RKO (cell line): ENCODE results near the gene FHIT.

ENCODE experiments used
- DNase-seq: peaks from one replicate; pipeline ENCODE4 v3.0.0-alpha.2; 2016; ENCODE audit warnings: low spot score

Gene FHIT

DNA sequence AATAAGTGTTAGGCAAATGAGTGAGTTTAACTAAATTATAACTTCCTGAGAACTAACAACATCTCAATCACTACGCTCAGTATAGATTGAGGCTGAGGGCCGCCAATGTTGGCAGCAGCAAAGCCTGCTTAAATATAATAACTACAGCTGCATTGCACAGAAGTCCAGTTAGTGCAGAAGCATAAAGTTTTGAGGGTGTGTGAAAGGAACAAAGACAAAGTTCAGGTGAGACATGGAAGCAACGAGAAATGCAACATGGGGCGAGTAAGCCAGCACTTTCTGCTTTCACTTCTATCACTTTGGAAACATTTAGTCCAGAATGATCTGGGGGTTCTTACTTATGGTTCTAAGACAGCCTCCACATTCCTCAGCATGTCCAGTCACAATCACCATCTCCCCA, 1149.1 kb downstream of the FHIT start:
- DNase-seq = no peak

DNA sequence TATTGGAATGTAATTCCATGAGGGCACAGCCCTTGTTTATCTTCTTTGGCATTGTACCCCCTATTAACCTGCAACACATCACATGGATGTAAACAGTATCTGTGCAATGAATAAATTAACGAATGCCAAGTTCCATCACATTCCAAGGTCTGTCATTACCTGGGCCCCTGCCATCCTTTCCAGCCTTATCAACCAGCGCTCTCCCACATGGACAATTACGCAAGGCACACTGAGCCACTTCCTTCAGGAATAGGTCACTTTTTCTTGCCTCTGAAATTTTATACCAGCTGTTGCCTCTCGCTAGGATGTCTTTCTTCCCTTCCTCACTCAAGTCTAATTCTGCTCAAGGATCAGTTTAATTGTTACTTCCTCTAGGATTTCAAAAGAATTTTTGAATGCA, 1149.6 kb downstream of the FHIT start:
- no peak for DNase-seq

DNA sequence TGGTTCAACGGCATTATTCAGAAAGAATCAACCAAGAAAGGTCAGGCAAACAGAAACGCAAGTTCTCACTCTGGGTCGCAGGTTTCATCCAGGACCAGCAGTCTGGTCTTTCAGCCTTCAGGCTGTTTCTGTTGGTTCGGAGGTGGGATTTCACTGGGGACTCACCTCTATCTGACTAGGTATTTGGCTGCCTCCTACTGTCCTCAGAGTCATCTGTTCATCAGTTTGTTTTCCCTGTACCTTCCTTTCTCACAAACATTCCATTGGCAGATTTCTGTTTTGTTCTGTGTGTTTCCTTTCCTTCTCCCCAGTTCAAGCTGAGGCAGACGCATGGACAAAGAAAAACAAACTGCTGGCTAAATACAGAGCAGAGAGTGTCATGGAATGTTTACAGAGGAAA, 1154.8 kb downstream of the FHIT start:
- no peak for DNase-seq

DNA sequence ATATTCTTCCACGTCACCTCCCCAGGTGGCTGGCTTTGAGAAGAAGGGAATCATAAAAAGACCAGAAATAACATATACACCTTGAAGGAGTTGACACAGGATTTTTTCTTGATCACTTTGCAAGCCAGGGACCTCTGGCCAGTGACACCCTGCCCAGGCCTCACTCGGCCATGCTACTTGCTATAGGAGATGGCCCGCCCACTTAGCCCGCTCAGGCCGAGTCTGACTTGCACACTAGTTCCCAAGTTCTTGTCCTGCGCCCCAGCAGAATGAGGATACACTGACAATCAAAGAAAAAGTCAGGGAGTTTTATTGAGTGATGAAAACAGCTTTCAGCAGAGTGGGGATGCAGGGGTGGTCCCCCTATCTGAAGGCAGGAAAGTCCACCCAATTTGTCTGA, 1155.3 kb downstream of the FHIT start:
- DNase-seq = no peak

DNA sequence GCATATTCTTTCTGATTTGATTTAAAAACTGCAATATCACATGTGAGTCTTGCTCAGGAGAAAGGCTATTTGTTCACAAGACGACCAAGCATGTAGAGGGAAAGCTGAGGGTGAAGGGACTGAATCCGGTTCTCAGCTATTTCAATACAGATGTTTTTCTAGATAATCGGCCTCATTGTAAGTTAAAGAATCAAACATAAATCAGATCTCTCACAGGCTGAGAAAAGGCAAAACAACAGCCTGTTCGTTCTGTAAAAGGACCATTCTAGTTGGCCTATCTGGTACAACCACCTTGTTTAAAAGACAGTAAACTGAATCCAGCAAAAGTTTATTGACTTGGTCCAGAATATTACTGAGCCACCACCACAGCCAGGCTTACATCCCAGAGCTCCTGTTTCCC, 1155.7 kb downstream of the FHIT start:
- no peak for DNase-seq

DNA sequence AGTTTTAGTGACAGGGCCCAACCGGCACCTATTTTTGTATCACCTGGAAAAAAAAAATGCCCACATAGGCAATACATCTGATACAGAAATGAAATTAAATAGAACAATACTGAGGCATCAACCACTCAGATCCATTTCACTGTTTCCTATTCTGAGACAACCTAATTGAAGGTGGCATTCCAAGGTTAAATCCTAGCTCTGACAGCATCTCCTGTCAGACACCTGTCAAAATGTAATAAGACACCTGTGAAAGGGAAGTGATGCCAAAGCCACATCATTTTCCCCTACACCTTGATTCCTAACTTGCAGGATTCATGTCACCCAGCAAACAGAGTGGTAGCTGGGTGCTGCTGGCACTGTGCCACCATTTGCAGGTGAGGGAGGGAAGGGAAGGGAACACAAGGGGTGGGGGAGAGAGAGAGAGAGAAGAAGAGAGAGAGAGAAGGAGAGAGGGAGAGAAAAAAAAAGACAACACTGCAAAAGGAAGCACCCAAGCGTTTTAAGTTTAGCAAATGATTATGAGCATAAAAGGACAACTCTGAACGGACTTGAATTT, 1156.8 kb downstream of the FHIT start:
- DNase-seq = no peak

DNA sequence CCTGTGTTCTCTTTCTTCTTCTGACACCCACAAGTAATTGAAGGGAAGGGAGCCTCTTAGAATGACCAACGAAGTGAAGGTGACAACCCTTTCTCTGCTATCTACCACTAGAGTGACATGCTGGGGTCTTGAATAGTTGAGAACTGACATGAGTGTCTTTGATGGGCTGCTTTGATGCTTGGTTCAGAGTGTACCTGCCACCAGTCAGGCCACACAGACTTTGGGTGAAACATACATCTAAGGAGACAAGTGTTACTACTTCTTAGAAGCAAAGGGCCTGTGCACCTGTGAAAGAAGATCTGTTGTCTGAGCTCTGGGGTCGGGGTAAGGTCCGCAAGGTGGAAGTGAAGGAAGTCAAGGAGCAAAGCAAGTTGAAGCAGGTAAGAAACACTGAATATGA, 1160.7 kb downstream of the FHIT start:
- DNase-seq = no peak

DNA sequence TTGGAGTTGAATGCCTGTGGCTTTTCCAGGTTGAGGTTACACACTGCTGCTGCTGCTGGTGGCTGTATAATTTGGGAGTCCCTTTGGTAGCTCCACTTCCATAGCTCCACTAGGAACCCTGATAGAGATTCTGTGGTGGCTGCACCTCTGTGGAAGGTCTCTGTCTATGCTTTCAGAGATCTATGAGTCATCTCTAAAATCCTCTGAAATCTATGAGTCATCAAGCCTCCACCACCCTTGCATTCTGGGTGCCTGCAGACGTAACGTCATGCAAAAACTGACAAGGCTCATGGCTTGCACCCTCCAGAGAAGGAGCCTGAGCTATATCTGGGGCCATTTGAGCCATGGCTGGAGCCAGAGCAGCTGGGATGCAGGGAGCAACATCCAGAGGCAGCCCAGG, 1164.4 kb downstream of the FHIT start:
- DNase-seq = peak; percentile 6

DNA sequence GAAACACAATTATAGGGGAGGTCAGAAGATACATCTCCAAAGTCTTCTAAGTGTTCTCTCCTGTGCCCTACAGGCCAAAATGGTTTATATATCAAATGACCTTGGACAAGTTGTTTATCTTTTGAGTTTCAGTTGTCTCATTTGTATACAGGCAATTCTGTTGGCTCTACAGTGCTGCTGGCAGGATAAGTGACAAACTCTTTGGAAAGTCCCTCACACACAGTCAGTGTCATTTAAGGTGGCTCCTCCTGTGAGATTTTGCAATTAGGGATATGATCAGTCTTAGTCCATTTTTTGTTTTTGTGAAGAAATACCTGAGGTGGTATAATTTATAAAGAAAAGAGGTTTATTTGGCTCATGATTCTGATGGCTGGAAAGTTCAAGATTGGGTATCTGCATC, 1165.6 kb downstream of the FHIT start:
- DNase-seq = no peak

DNA sequence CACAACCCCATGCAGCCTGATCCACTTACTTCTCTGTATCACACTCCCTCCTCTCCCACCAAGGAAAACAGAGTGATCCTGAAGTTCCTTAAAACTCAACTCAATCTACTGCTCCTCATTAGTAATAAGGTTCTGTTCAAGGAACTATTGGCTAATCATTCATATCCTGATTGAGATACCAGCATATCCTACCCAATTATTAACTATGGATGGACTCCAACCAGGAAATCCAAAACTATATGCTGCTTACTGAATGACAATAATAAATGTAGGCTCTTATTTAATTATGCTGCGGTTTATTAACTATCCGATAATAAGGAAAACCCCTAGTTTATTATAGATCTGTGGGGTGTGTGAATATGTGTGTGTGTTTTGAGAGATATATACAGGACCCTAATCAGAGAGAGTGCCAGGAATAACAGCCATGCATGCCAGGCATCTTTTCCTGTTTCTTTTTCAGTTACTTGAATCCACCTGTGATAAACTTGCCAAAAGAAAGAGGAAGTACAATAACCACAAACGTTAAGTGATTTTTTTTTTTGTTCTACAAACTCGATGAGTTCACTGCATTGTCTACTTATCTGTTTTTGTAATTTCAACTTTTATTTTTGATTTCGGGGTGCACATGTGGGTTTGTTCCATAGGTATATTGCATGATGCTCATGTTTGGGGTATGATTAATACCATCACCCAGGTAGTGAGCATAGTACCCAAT, 1169.7 kb downstream of the FHIT start:
- DNase-seq = no peak

DNA sequence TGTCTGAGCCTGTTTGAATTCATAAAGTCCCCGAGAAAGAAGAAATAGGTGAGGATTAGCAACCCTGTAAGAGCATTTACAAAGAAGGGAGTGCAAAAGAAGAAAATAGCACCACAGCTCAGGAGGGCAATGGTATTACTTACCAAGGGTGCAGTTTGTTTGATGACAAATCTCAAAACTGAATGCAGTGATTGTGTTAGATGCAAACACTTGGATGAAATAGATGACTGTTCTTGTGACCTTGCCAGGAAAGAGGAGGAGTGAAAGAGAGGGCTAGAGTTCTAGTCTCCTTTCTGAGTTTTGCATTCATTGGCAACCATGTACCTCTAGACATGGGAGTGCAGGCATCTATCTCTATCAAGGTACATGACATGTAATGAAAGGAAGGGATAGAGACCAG, 1170.6 kb downstream of the FHIT start:
- no peak for DNase-seq

DNA sequence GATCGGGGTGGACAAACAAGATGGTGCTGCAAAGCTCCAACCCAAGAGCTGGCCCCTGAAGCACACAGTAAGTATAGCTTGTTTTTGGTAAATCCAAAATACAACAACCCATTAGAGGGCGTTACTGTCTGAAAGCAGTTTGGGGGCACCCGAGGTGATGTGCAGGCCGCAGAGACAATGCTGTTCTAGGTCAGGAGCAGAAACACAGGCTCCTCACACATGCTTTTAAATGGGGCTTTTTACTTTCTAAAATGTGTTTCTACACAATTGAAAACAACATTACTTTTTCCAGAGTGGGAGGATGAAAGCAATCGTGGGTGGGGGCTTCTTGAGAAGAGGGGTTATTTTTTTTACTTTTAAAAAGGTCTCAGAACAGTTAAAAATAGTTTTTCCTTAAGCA, 1172.2 kb downstream of the FHIT start:
- no peak for DNase-seq

DNA sequence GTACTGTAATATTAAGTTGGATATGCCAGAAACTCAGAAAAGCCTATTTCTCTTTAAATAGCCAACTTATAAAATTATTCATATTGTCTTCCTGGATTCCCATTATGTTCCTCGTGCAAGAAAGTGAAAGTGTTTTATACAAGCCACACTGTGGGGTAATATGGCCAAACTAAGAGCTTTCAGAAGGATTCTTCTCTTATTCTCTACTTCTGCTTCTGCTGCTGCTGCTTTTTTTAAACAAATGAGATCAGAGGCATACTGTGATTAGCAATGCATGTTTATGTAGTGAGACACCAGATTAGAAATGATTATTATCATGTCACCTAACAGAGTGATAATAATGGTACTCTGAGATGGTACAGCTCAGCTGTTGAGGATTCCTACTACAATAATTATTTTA, 1174.9 kb downstream of the FHIT start:
- DNase-seq = no peak

DNA sequence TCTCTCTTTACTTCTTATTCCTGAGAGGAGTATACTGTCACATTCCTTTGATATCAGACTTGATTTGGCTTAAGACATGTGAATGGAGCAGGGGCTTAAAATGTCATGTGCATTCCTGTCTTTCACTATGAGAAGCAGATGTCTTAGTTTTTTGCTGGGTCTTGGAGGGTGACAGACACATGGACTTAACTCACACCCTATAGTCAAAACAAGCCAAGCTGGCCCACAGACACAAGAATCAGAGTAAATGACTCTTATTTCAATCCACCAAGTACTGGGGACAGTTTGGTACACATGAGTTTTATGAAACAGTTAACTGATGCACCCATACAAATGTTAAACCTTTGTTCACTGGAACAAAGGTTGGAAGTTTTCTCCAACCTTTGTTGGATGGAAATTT, 1177.3 kb downstream of the FHIT start:
- no peak for DNase-seq

DNA sequence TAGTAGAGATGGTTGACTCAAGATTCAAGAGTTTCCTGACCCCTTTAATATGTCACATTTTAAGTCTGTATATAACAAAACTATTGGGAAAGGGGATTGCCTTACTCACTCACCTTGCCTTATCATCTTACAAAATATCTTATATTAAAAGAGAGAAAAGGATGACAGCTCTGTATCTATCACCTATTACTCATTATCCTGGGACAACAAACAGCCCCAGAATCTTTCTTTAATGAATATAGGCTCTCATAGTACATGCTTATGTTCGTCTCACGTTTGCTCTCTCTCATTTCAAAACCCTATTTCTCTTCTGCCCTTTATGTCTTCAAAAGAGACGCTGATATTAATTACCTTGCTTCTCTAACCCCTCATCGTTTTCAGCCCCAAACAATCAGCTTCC, 1178.0 kb downstream of the FHIT start:
- no peak for DNase-seq

DNA sequence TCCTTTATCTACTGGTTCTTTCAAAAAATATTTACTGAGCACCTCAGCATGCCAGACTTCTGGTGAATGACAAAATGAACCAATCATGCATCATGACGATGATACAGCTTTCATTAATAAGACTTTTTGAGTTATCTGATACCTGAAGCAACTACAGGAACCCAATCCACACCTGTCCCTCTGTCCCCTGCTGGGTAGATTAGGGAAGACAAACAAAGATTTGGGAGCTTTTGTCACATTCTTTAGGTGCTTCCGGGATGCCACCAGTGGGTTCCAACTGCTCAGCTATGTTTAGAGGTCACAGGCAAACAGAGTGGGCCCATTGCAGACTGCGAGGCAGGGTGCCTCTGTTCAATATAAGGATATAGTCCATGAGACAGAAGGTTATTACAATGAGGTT, 1180.9 kb downstream of the FHIT start:
- DNase-seq = no peak

DNA sequence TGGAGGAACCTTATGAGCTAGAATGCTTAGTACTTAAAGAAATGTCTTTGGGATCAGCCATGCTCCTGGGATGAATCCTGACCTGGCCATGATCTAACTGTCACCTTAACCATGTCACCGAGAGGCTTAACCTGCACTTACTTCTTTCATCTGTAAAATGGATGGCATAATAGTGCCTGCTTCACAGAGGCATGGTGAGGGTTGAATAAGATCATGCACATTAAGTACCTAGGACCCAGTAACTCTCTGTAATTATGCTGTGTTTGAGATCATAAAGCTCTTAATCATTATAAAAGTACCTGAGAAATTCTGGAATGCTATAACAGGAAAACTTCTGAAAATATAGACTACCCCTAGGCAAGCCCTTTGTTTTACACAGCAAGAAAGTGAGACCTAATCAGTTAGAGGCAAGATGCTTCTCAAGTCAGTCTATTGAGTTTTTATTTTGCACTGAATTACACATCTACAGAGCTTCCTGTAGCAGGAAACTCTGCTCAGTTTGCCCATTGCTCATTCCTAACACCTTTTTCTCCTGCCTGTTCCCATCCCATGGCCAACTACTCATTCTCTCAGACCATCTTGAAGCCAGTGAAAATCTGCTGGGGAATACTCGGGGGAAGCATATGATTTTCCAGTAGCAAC, 1185.9 kb downstream of the FHIT start:
- no peak for DNase-seq

DNA sequence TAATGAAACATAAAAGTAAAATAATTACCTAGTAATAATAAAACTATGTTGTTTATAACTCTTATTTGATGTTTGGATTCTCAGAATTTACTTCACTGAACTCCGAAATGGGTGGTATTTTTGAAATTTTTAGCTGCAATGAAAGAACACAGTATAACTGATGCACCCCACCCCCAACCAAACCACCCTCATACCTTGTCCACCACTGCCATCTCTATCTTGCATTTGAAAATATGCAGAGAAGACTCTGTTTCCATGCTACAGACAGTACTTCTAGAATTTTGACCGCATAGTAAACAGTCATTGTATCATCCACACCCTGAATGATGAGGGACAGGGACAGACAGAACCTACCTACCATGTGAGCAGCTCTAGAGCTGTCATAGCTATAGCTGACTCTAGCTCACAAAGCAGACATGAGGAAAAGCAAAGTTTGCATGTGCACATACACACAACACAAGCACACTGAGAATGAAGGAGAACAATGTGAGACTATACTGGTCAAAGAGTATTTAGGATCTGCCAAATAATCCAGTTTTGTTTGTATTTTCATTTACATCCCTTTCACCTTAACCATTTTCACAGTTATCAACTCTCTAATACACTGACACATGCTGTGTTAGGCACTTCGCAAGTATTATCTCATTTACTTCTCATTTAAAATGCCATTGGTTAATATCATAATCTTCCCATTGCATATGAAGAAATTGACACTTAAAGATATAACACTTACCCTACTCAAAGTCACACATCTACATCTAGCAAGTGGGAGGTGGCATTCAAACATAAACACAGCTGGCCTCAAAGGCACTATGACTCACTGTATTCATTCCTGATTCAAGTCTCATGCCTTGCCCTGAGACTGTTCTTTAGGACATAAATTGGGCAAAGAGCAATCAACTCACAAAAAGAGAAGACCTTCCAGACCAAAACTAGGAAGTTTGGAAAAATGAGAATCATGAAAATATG, 1186.8 kb downstream of the FHIT start:
- DNase-seq = no peak

DNA sequence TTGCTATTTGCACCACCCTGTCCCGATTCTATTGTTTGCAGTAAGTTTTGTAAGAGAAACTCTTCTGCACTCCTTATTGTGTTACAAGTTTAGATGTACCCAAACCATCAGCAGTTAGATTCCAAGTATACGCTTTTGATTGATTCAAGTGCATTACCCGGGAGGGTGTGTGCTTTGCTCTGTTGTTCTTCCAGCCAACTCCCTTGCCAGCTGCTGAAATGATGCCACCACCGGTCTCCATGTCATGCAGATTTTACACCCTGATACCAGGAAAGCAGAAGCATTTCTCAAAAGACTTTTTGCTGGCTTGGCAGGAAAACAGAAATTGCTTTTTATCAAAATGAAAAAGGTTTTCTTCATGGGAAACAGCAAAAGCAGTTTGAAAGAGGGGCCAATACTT, 1194.8 kb downstream of the FHIT start:
- DNase-seq = no peak

DNA sequence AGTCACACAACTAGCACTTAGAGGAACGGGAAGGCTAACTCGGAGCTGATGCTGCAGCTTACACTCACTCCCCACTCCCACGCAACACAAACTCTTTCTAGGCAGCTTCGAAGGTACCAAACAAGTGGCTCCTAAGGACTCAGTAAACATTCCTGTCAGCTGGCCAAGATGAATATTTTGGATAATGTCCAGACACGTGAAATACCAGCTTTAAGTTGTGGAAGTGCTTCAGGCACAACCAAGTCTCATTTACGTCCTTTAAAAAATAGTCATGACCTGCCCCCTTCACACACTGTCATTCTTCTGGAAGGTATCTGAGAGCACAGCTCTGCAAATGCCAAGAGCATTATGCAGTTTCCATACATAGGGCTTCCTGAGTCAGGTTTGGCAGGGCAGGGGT, 1195.5 kb downstream of the FHIT start:
- no peak for DNase-seq

DNA sequence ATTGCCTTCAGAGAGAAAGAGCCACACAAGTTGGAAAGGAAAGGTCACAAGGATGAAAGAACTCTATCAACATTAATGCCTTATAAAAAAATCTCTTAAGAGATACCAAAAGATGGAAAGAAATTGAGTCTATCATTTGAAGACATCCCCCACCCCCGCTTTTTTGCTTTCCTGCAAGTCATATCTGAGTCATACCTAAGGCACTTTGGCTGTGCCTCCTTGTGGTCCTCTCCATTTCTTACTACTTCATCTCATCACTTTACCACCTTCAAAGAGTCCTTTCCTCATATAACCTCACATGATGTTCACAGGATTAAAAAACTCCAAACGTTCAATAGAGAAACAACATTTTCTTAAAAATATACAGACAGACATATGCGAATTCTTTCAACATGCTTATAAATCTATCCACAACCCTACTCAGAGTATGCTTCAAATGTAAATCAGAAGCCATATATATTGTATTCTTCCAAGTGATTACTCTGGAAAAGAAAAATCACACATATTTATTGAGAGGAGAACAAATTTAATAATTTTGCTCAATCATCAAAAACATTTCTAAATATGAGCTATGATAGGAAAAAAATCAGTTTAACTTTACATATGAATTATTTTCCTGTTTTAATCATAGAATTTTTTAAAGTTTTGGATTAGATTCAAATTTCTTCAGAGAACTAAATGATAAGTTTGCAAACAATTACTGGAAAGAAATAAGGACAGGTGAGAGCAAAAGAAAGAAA, 1197.6 kb downstream of the FHIT start:
- DNase-seq = no peak

DNA sequence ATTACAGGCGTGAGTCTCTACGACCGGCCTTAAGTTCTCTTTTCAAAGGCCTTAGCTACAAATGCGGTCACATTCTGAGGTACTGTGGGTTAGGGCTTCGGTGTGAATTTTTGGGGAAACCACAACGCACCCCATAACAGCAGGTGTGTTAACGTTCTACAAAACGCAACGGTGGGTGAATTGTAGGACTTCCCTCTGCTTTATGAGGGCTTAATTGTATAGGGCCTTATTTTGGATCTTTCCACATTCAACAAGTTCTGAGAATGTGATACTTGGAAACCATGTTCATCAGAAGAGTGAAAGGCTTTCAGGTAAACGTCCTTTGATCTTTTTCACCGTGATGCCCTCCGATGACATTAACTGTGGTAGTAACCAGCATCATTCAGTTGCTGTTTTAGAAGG, 1202.8 kb downstream of the FHIT start:
- no peak for DNase-seq
